GM19240 (cell line): ENCODE measurements around the gene KLHL9.

Experiments
- DNase-seq: peaks from one replicate; pipeline ENCODE4 v3.0.0; 2011; ENCODE audit warnings: low spot score; ENCODE audit not compliant: insufficient read length

The KLHL9 gene

DNA sequence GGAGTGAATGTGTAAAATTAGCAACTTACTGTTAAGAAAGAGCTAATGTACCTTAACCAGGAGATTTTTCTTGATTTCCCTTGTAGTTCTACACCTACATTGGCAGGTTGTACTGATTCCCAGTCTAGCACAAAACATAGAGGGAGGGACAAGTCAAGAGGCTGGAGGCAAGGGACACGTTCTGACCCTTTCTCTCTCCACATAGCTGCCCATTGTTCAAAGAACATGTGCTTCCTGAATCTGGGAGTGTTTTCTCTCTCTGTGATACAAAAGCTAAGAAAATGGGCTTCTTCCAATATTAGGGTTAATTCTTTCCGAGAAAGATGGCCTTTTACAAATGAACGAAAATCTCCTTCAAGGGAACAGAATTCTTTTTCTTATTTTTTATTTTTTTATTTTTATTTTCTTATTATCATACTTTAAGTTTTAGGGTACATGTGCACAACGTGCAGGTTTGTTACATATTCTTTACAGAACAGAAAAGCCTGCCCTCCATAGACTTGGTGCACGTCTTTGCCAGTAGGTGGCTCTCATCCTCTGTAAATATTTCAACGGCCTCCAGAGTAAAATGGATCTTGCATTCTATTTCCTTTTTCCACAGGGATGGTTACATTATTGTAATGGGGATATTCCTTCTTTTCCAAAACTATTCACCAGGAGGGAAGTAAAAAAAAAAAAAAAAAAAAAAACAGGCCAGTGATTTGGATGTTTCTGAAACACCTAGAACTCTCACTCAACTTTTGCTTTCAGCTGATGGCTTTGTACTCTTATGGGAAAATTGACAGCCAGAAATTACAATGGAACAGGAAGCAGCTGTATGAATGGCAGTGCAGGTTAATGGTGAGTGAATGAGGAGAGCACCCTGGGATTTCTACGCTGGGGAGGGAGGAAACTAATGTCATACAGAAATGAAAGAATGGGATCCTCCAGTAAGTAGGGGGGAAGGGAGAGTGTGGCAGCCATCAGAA is 17.0 kb downstream of the KLHL9 start:
- DNase-seq: no peak

DNA sequence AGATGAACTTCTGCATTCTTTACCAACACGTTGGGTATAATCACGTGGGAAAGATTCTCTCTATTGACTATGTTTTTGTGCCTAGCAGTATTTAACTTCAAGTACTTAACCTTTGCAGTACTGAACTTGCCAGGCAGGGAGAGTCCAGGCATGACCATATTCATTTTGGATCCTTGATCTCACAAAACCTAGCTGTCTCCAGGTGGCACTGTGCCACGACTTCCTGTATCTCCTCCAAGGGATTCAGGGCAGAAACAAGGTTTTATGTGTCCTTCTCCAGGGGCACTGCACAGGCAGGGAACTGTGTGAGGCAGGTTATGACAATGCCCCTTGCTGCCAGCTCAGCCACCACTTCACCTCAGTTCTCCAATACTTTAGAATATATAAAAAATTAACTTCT is 18.3 kb downstream of the KLHL9 start:
- DNase-seq: no peak

DNA sequence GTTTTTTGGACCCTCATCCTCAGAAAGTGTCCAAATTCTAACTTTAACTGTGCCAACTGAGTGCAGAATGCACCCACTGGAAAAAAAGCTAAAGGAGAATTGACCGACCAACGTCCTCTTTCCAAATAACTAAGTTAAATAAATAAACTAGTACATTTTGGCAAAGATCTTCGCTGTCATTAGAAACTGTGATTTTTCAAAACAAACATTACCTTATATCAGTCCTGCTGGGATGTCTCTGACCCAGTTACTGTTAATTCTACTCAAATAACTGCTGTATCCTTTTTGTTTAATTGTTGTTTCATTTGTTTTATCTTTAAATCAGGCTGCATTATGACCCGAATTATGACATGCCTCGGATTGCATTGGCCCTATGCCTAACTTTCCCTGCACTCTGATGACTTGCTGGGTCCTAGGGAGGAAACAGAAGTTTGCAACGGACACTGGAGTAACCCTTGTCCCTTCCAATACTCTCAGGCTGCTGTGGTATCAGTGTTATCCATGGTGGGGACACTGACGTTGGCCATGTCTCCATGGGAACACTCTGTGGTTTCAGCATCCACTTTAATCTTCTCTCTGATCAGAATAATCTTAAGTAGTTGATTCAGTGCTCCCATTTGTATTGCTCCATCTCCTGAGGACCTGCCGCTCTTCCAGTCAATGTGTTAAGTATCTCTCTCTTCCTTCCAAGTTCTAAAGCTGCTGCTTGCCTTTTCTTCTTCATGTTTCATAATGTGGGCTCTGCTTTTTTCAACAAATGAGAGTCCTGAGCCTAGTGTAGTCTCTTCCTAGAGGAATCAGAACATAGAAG is 19.0 kb downstream of the KLHL9 start:
- no peak for DNase-seq

DNA sequence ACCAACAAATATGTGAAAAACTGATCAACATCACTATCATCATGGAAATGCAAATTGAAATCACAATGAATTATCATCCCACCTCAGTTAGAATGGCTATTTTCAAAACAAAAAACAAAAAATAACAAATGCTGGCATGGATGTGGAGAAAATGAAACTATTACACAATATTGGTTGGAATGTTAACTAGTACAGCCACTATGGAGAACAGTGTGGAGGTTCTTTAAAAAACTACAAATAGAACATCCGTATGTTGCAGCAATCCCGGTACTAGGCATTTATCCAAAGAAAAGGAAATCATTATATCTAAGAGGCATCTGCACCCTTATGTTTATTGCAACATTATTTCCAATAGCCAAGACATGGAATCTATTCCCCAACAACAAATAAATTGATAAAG is 21.1 kb downstream of the KLHL9 start:
- DNase-seq: no peak

DNA sequence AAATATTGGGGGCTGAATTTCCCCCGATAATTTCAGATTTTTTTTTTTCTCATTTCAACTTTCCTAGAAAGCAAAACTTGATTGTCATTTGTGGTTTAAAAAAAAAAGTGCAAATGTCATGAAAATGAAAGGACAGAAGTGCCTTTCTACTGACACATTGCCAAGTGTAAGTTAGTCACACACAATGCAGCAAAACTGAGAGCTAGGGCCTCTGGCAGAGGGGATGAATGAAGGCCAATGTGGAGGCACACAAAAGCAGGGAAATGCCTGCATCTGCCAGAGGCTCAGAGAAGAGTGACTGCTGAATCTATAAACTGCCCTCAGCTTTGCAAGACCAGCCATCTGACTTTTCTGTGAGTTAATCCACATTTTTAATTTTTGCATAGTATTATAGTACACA is 23.3 kb downstream of the KLHL9 start:
- DNase-seq: no peak

DNA sequence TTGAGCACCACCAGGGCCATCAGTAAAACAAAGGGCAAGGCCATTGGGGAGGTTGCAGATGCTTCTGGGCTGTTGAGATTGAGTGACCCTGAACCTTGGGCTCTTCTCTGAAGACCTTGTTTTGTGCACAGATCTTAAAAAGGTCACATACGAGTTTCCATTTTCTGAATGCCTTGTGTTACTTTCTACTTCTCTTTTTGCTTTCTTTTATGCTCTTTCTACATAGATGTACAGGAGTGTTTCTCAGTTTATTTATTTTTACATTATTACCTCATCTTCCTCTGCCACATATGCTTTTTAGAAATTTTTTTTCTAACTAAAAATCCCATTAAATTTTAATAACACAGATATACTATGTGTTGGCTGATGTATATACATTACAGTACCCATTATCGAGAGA is 30.0 kb downstream of the KLHL9 start, which contains the start of gene IFNA5:
Gene IFNA5, minus strand, starts transcription at position 101 of the 400 bp plus-strand sequence. Its CDS starts 57 bp downstream, at position 44.
- DNase-seq: no peak

DNA sequence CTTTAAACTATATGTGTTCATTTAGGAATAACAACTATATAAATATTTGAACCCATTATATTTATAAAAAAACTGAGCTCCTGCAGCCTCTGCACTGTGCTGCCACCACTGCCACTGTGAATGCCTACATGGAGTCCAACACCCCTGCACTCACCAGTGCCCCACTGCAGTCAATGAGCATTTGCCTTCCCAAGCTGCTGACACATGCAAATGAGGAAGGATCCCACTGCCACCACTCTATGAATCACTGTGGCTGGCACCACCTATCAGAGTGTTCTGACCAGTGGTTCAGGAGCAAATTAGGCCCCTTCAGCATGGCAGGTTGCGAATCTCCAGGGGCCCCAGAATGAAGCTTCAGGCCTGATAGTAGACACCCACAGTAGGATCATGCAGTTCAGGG is 39.2 kb downstream of the KLHL9 start:
- DNase-seq: no peak

DNA sequence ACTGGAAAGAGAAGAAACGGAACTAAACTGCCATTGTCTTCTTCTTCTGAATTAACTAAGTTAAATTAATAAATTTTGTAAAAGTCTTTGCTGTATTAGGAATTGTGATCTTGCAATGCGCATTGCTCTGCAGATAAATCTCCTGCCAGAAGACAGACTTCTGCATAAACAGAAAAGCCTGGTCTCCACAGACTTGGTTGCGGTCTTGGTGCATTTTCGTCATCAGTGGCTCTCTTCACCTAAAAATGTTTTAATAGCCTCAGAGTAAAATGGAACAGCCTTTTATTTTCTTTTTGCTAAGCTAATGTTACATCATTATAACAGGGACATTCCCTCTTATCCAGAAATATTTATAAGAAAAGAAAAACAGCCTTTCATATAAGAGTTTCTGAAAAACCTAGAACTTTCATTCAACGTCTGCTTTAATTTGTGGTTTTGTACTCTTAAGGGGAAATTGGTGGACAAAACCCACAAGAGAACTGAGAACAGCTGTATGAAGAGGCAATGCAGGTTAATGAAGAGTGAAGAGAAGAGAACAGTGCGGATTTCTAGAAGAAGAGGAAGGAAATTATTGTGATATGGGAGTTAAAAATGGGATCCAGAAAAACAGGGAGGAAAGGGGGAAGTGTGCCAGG is 40.2 kb downstream of the KLHL9 start:
- DNase-seq: no peak

DNA sequence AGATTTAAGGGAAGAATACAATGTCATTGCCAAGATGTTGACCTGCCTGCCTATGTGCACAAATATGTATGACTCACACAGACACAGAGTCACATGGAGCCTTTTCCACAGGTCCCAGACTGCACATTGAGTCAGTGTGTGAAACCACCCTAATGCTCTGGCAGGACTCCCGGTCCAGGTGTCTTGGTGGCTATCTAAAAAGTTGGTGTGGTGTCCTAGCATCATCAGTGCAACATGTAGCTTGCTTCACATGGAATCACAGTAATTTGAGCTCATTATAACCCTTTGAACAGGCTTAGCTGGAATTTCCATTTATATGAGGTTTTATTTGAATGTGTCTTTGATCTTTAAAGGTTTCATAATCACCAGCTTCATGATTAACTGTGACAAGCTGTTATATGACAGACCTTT is 40.8 kb downstream of the KLHL9 start:
- no peak for DNase-seq

DNA sequence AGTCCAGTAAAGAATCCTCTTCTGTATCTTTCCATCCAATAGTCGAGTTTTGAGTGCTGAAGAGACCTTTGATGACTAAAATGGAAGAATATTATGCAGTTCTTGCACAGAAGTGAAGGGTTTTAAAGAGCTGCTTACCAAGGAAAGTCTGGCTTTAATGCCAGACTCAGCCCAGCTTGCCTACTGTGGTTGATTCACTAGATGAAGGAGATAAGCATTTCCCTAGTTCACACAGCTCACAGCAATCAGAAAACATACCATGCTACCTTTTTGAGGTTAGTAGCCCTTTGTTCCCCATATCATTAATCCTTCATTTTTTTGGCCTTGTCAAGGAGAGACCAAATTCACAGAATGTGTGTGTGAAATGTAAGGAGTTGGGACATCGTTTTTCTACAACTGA is 45.4 kb downstream of the KLHL9 start:
- DNase-seq: no peak

DNA sequence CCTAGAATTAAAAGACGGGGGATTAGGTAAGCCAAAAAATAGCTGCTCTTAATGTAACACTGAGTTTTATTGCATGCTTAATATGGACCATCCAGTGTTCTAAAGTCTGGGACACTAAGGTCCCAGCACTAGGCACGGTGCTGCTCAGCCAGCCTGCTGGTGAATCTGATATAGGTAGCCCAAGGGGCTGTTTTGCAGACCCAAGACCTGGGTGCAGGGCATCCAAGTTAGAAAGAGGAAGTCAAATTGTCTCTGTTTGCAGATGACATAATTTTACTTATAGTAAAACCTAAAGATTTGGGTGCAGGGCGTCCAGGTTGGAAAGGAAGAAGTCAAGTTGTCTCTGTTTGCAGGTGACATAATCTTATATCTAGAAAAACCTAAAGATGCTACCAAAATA is 47.9 kb downstream of the KLHL9 start:
- DNase-seq: no peak

DNA sequence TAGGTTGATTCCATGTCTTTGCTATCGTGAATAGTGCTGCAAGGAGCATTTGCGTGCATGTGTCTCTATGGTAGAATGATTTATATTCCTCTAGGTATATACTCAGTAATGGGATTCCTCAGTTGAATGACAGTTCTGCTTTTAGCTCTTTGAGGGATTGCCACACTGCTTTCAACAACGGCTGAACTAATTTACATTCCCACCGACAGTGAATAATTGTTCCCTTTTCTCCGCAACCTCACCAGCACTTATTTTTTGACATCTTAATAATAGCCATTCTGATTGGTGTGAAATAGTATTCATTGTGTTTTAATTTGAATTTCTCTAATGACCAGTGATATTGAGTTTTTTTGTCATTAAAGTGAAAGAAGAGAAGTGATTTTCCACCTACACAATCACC is 48.5 kb downstream of the KLHL9 start:
- DNase-seq: no peak

DNA sequence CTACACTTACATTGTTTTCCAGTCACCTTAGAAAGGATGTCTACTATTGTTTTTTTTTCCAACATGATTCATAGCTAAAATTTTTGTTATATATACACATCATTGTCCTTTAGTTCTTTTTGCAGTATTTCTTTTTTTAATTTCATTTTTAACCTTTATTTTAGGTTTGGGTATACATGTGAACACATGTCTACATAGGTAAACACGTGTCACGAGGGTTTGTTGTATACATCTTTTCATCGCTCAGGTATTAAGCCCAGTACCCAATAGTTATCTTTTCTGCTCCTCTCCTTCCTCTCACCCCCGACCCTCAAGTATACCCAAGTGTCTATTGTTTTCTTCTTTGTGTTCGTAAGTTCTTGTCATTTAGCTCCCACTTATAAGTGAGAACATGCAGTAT is 49.1 kb downstream of the KLHL9 start:
- DNase-seq: no peak

DNA sequence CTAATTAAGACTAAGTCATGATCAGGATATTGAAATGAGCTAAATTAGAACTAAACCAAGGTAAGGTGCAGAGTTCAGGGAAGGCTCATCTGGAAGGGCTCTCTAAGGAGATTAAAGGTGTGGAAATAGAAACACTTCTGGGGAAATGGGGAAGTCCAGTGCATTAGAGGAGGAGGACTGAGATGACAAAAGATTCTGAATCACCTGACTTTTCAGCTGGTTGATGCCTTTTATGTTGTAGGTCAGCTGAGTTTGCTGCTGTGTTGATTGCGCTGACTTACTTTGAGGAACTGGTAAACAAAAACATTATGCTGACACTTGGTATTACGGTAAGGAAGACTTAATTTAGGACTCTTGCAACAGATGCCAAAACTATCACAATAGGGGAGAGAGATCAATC is 53.9 kb downstream of the KLHL9 start:
- no peak for DNase-seq
